ENCODE measurements around the gene AKAP9. TPM values are rescaled to one million over a fixed set of nuclear protein-coding genes. Genes with fewer than 3 reads are reported as not detected.
"Not testable (repeated sequence)": the region's sequence is repeated elsewhere in the genome, so short reads cannot be mapped to it uniquely, and the experiment has no call there.

AKAP9 gene
- total RNA-seq, 1 donor from 2014 or later: 217 TPM

- peak; percentile 34 for DNase-seq
Measured at GRCh38 chr7:92135052-92135889, 194.6 kb downstream of the AKAP9 start.

DNA sequence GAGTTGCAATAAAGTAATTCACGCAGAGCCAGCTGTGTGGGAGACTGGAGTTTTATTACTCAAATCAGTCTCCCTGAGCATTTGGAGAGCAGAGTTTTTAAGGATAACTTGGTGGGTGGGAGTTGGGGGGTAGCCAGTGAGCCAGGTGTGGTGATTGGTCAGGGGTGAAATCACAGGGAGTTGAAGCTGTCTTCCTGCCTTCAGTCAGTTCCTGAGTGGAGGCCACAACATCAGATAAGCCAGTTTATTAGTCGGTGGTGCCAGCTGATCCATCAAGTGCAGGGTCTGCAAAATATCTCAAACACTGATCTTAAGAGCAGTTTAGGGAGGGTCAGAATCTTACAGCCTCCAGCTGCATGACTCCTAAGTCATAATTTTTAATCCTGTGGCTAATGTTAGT, 196.9 kb downstream of the AKAP9 start:
- DNase-seq: no peak

DNA sequence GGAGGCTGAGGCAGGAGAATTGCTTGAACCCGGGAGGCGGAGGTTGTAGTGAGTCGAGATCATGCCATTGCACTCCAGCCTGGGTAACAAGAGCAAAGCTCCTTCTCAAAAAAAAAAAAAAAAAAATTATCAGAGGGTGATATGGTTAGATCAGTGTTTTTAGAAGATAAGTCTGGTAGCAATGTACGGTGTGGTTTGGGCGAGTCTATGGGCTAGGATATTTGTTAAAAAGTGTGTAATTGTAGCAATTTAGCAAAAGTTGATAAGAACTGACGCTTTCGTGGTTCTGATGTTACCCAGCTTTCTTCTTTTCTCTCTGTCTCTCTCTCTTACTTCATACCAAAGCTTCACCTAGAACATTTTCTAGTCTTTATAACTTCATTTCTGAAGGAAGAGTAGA, 200.5 kb downstream of the AKAP9 start:
- DNase-seq: no peak

DNA sequence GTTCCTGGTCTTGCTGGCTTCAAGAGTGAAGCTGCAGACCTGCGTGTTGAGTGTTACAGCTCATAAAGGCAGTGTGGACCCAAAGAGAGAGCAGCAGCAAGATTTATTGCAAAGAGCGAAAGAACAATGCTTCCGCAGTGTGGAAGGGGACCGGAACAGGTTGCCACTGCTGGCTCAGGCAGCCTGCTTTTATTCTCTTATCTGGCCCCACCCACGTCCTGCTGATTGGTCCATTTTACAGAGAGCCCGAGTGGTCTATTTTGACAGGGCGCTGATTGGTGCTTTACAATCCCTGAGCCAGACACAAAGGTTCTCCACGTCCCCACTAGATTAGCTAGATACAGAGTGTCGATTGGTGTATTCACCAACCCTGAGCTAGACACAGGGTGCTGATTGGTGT, 202.1 kb downstream of the AKAP9 start:
- DNase-seq: not testable (repeated sequence)

DNA sequence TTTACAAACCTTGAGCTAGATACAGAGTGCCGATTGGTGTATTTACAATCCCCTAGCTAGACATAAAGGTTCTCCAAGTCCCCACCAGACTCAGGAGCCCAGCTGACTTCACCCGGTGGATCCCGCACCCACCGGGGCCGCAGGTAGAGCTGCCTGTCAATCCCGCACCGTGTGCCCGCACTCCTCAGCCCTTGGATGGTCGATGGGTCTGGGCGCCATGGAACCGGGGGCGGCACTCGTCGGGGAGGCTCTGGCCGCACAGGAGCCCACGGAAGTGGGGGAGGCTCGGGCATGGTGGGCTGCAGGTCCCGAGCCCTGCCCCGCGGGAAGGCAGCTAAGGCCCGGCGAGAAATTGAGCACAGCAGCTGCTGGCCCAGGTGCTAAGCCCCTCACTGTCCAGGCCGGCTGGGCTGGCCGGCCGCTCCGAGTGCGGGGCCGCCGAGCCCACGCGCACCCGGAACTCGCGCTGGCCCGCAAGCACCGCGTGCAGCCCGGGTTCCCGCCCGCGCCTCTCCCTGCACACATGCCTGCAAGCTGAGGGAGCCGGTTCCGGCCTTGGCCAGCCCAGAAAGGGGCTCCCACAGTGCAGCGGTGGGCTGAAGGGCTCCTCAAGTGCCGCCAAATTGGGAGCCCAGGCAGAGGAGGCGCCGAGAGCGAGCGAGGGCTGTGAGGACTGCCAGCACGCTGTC, 202.7 kb downstream of the AKAP9 start:
- DNase-seq: not testable (repeated sequence)

DNA sequence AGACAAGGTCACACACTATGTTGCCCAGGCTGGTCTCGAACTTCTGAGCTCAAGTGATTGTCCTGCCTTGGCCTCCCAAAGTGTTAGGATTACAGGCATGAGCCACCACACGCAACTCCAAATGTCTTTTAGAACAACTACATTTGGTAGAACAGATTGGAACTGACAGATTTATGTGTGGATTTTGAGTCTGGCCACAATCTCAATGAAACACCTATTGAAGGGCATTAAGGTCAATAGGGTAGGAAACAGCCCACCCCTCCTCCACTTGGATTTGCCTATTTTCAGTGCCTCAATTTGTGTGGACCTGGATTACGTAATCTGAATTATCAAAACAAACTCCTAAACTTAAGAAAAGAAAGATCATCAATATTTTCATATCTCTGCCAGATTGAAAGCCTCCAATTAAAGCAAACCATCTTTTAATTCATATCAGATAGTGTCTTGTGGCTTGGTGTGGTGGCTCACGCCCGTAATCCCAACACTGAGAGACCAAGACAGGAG, 209.1 kb downstream of the AKAP9 start:
- no peak for DNase-seq

- DNase-seq: no peak
Measured at GRCh38 chr7:92150450-92151017, 209.9 kb downstream of the AKAP9 start.

- no peak for DNase-seq
Measured at GRCh38 chr7:92155108-92155739, 214.6 kb downstream of the AKAP9 start.

- no peak for DNase-seq
Measured at GRCh38 chr7:92156990-92157389, 216.3 kb downstream of the AKAP9 start.

GRCh38 chr7:92158660-92159575, 218.3 kb downstream of the AKAP9 start:
- no peak for DNase-seq

Other genes starting within 250 kb of the AKAP9 start
- gene MTERF1, start 60.2 kb upstream of the AKAP9 start, total RNA-seq: 30.4 TPM
- 345 TPM for gene CYP51A1, start 193.6 kb downstream of the AKAP9 start, total RNA-seq
- 0.78 TPM for gene LRRD1, start 238.3 kb downstream of the AKAP9 start, total RNA-seq

All from occipital lobe (tissue), 2 donors.